Testis (tissue), 2 donors: ENCODE data around the gene AHDC1.

Experiments used
- CTCF ChIP-seq, 3 experiments: fragments of 450-650 bp in 2 of 3; fragments of 200-600 bp in 1 of 3; sonication (generic) in 1 of 3; IDR thresholded peaks; one replicate each; pipeline ENCODE4 v1.5.1; 2016 to 2019; ENCODE audit warnings: antibody characterized with exemption in 3 of 3, mild to moderate bottlenecking in 2 of 3, moderate library complexity in 1 of 3
- POLR2A ChIP-seq: fragments of 450-650 bp; IDR thresholded peaks from one replicate; pipeline ENCODE4 v1.6.1; 2017; ENCODE audit warnings: antibody characterized with exemption, mild to moderate bottlenecking, moderate library complexity

GRCh38 chr1:27507960-27508665 lies 95.8 kb downstream of the AHDC1 start:
- TF ChIP-seq CTCF (IDR thresholded peaks at IDR 0.05) (no peak), POLR2A (no peak)
